OCI-LY1 (cell line): ENCODE results near the gene KCNH2.

Experiments used
- H2AFZ ChIP-seq: fragments of 200-600 bp; sonication (generic), shearing (Covaris generic); 2 replicates; pipeline ENCODE4 v1.6.0; 2014; ENCODE audit warnings: antibody characterized with exemption, mild to moderate bottlenecking, low read length
- H3F3A ChIP-seq: fragments of 200-600 bp; sonication (generic), shearing (Covaris generic); 2 replicates; pipeline ENCODE4 v1.6.0; 2014; ENCODE audit warnings: mild to moderate bottlenecking, antibody characterized with exemption, low read length, moderate library complexity; ENCODE audit not compliant: insufficient read depth
- H3K27ac ChIP-seq: fragments of 200-600 bp; sonication (generic); 2 replicates; pipeline ENCODE4 v1.5.1; 2014; ENCODE audit warnings: low read length, mixed run types, mild to moderate bottlenecking, low read depth; ENCODE audit not compliant: poor library complexity, severe bottlenecking
- H3K27me3 ChIP-seq: fragments of 200-600 bp; sonication (generic); 2 replicates; pipeline ENCODE4 v1.6.0; 2014; ENCODE audit warnings: antibody characterized with exemption, mild to moderate bottlenecking, low read length, moderate library complexity; ENCODE audit not compliant: insufficient read depth
- H3K36me3 ChIP-seq: fragments of 200-600 bp; sonication (generic); 2 replicates; pipeline ENCODE4 v1.6.1; 2014; ENCODE audit warnings: mild to moderate bottlenecking, antibody characterized with exemption, low read length, moderate library complexity, mixed read lengths; ENCODE audit not compliant: insufficient read depth
- H3K4me1 ChIP-seq: fragments of 200-600 bp; sonication (generic); 2 replicates; pipeline ENCODE4 v1.5.1; 2014; ENCODE audit warnings: mild to moderate bottlenecking, low read length, moderate library complexity; ENCODE audit not compliant: insufficient read depth, severe bottlenecking
- H3K4me2 ChIP-seq: fragments of 200-600 bp; sonication (generic), shearing (Covaris generic); 2 replicates; pipeline ENCODE4 v1.6.1; 2014; ENCODE audit warnings: low read length
- H3K4me3 ChIP-seq: fragments of 200-600 bp; sonication (generic); 2 replicates; pipeline ENCODE4 v1.5.1; 2014; ENCODE audit warnings: low read length, low read depth, mild to moderate bottlenecking, mixed read lengths; ENCODE audit not compliant: poor library complexity, severe bottlenecking
- H3K79me2 ChIP-seq: fragments of 200-600 bp; shearing (Covaris generic); 2 replicates; pipeline ENCODE4 v1.6.1; 2016; ENCODE audit warnings: mixed run types, low read length, mixed read lengths; ENCODE audit not compliant: insufficient read depth
- H3K9ac ChIP-seq: fragments of 200-600 bp; sonication (generic), shearing (Covaris generic); 2 replicates; pipeline ENCODE4 v1.6.1; 2014; ENCODE audit warnings: mild to moderate bottlenecking, low read length, mixed read lengths
- H3K9me2 ChIP-seq: fragments of 200-600 bp; sonication (generic), shearing (Covaris generic); 2 replicates; pipeline ENCODE4 v1.6.1; 2014; ENCODE audit warnings: low read depth, mild to moderate bottlenecking, low read length, mixed read lengths
- H3K9me3 ChIP-seq: fragments of 200-600 bp; shearing (Covaris generic); 2 replicates; pipeline ENCODE4 v1.6.1; 2014; ENCODE audit warnings: low read length, mixed read lengths
- H4K20me1 ChIP-seq: fragments of 200-600 bp; sonication (generic), shearing (Covaris generic); 2 replicates; pipeline ENCODE4 v1.6.0; 2016; ENCODE audit warnings: mild to moderate bottlenecking, low read length; ENCODE audit not compliant: insufficient read depth
- CTCF ChIP-seq: fragments of 200-600 bp; sonication (generic), shearing (Covaris generic); IDR thresholded peaks from 2 replicates; pipeline ENCODE4 v1.5.1; 2017; ENCODE audit warnings: mild to moderate bottlenecking, antibody characterized with exemption, low read length, moderate library complexity, mixed read lengths
- EZH2 ChIP-seq: fragments of 200-600 bp; sonication (generic), shearing (Covaris generic); IDR thresholded peaks from 2 replicates; pipeline ENCODE4 v1.8.0; 2017; ENCODE audit warnings: borderline replicate concordance, mixed run types, mild to moderate bottlenecking, antibody characterized with exemption, low read length, moderate library complexity, mixed read lengths

The KCNH2 gene

DNA sequence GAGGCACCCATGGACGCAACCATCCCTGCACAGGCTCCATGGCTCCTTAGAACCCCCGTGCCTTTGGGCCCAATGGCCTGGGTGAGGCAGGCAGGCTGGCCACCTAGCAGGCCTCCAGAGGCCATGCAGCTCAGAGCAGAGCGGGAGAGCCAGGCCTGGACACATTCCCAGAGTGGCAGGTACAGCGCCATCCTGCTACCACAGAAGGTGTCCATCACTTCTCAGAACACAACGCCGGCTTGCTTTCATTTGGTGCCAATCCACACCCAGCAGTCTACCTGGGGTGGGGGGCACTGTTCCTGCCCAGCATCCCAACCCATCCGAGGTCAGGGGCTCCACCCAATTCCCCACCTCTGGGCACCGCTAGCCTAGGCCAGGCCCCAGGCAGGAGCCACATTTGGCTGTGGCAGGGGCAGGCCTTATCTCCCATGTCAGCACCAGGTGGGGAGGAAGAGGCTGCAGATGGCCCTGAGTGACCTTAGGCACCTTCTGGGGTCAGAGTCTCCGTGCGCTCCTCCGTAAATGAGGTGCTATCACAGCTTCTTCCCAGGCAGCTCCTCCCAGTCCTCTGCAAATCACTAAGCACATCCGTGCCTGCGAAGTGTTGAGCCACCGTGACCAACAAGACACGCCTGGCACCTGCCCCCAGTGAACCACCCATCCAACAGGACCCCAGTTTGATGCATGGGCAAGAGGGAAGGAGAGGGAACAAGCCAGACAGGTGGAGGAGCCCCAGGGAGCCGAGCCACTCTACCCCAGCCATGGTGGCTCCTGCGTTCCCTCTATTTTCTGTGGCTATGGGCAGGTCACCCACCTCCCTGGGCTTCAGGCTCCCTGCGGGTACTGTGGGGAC lies 14.2 kb downstream of the KCNH2 start:
- Histone ChIP-seq H3F3A (no peaks in the 10 kb centered on the region), H3K36me3 (no peaks in the 10 kb centered on the region), H3K27me3 (no peaks in the 10 kb centered on the region), H3K9me2 (no peaks in the 10 kb centered on the region), H3K4me3 (no peak overlapping the region), H3K9ac (no peak overlapping the region), H3K9me3 (no peaks in the 10 kb centered on the region), H3K27ac (no peak overlapping the region), H4K20me1 (no peaks in the 10 kb centered on the region), H3K79me2 (no peaks in the 10 kb centered on the region), H3K4me1 (no peaks in the 10 kb centered on the region), H3K4me2 (no peak overlapping the region), H2AFZ (no peak overlapping the region)
- no peak for TF ChIP-seq EZH2
- no peak for TF ChIP-seq CTCF

- H3K27me3 ChIP-seq: no peaks in the 10 kb centered on the region
- no peak overlapping the region for H2AFZ ChIP-seq
- H3K4me3 ChIP-seq: no peak overlapping the region
- H3F3A ChIP-seq: no peaks in the 10 kb centered on the region
- no peaks in the 10 kb centered on the region for H3K36me3 ChIP-seq
- no peaks in the 10 kb centered on the region for H3K9me3 ChIP-seq
- no peak overlapping the region for H3K27ac ChIP-seq
- TF ChIP-seq EZH2 (no peak), CTCF (peak; percentile 100)
- no peaks in the 10 kb centered on the region for H3K9me2 ChIP-seq
- no peaks in the 10 kb centered on the region for H4K20me1 ChIP-seq
- no peak overlapping the region for H3K4me2 ChIP-seq
- no peak overlapping the region for H3K9ac ChIP-seq
- no peaks in the 10 kb centered on the region for H3K4me1 ChIP-seq
- H3K79me2 ChIP-seq: no peaks in the 10 kb centered on the region
Measured at GRCh38 chr7:150962553-150963399, 15.3 kb downstream of the KCNH2 start.

- H3K4me1 ChIP-seq: no peaks in the 10 kb centered on the region
- H3K79me2 ChIP-seq: no peaks in the 10 kb centered on the region
- H4K20me1 ChIP-seq: no peaks in the 10 kb centered on the region
- H3K27ac ChIP-seq: no peak overlapping the region
- no peaks in the 10 kb centered on the region for H3F3A ChIP-seq
- H3K4me2 ChIP-seq: no peak overlapping the region
- no peak overlapping the region for H3K4me3 ChIP-seq
- H3K9me2 ChIP-seq: no peaks in the 10 kb centered on the region
- no peaks in the 10 kb centered on the region for H3K9me3 ChIP-seq
- no peak for TF ChIP-seq CTCF
- no peaks in the 10 kb centered on the region for H3K27me3 ChIP-seq
- no peaks in the 10 kb centered on the region for H3K36me3 ChIP-seq
- H2AFZ ChIP-seq: no peak overlapping the region
- H3K9ac ChIP-seq: no peak overlapping the region
Measured at GRCh38 chr7:150962290-150962552, 15.9 kb downstream of the KCNH2 start.
